HTR-8/SVneo (cell line): Measurements from ENCODE around the gene NUP62.

ENCODE experiments used
- DNase-seq: peaks from one replicate; pipeline ENCODE4 v3.0.0; 2011; ENCODE audit warnings: low spot score, mixed read lengths; ENCODE audit not compliant: insufficient read length
- FAIRE-seq: peaks from 2 replicates; lab custom pipeline; 2011; peaks lifted over from hg19 to GRCh38; lab: Jason Lieb, UNC

The NUP62 gene

GRCh38 chr19:49873129-49873521 is 56.2 kb downstream of the NUP62 start:
- no peak for DNase-seq
- no peak for FAIRE-seq

GRCh38 chr19:49872245-49873128 is 56.8 kb downstream of the NUP62 start:
- FAIRE-seq: no peak
- no peak for DNase-seq

- FAIRE-seq (no peak), DNase-seq (no peak)
Measured at GRCh38 chr19:49871349-49871985, 57.8 kb downstream of the NUP62 start.

GRCh38 chr19:49870309-49870901 is 58.9 kb downstream of the NUP62 start:
- DNase-seq (no peak), FAIRE-seq (no peak)

- FAIRE-seq (peak; percentile 89), DNase-seq (peak; percentile 95)
Measured at GRCh38 chr19:49869484-49870308, 59.6 kb downstream of the NUP62 start.

- DNase-seq: peak; percentile 57
- peak; percentile 28 for FAIRE-seq
Measured at GRCh38 chr19:49869009-49869483, 60.3 kb downstream of the NUP62 start.

- peak; percentile 84 for FAIRE-seq
- peak; percentile 88 for DNase-seq
Measured at GRCh38 chr19:49866933-49867782, 62.1 kb downstream of the NUP62 start, which contains the start of gene PNKP. Gene PNKP (minus strand): TSS chr19:49867576. CDS start chr19:49867204, 372 bp downstream.

- DNase-seq: no peak
- FAIRE-seq: peak; percentile 31
Measured at GRCh38 chr19:49864890-49865289, 64.4 kb downstream of the NUP62 start.

GRCh38 chr19:49863935-49864320 is 65.4 kb downstream of the NUP62 start:
- DNase-seq (no peak), FAIRE-seq (no peak)

GRCh38 chr19:49863254-49863934 is 65.9 kb downstream of the NUP62 start:
- no peak for FAIRE-seq

GRCh38 chr19:49862391-49863253 is 66.7 kb downstream of the NUP62 start:
- DNase-seq: no peak
- no peak for FAIRE-seq

More at GRCh38 chr19:49863254-49863934, 65.9 kb downstream of the NUP62 start:
- DNase-seq: no peak

GRCh38 chr19:49861541-49862378 is 67.5 kb downstream of the NUP62 start:
- FAIRE-seq (no peak), DNase-seq (no peak)

- FAIRE-seq (no peak), DNase-seq (no peak)
Measured at GRCh38 chr19:49861107-49861506, 68.2 kb downstream of the NUP62 start.

- FAIRE-seq (no peak), DNase-seq (no peak)
Measured at GRCh38 chr19:49860336-49861102, 68.8 kb downstream of the NUP62 start.

GRCh38 chr19:49859682-49860335 is 69.5 kb downstream of the NUP62 start:
- no peak for DNase-seq
- FAIRE-seq: no peak
